ENCODE data around the gene PHTF2. TPM values are rescaled to one million over a fixed set of nuclear protein-coding genes. Genes with fewer than 3 reads are reported as not detected.
A peak's percentile ranks its signal among the peaks of the same experiment; 100 is the strongest.

The PHTF2 gene
- total and polyA plus RNA-seq, 2 of the 4 experiments (the other 2 are of a cell fraction), result 28.3 to 69.9 TPM

- H3K27ac ChIP-seq (ENCODE audit: insufficient read depth, low read length), result no peak overlapping the region; the same call in 1 of the 2 replicates
- no TSS peak for BruUV-seq (replicated peaks)
These were observed 115.5 kb downstream of the PHTF2 start for GRCh38 chr7:77913977-77914607.

More at GRCh38 chr7:77913977-77914607, 115.5 kb downstream of the PHTF2 start:
- Histone ChIP-seq H2BK120ac (ENCODE audit: low read depth, low read length) (no peak overlapping the region), H3K4ac (ENCODE audit: low read depth, low read length) (no peak overlapping the region), H3K4me2 (ENCODE audit: low read depth, low read length) (peak overlapping the region; percentile 30), H3K4me1 (ENCODE audit: control insufficient read depth, insufficient read depth, low read length) (peaks cover 2% of the 10 kb centered on the region; the same call in 1 of the 2 replicates), H3K4me3 (ENCODE audit: insufficient read depth, low read depth, low read length) (no peak overlapping the region), H3K23ac (ENCODE audit: low read depth, low read length) (no peak overlapping the region), H2BK15ac (ENCODE audit: low read depth, low read length) (no peak overlapping the region), H2AFZ (replicated peaks; ENCODE audit: low read length, poor library complexity) (no peak overlapping the region), H3K79me1 (ENCODE audit: low read depth in 1 of 2, low read length in 2 of 2) (peaks cover 0 to 3% of the 10 kb centered on the region in 2 experiments; a peak in 2 of 4 replicates), H3K36me3 (ENCODE audit: control insufficient read depth, insufficient read depth, low read length) (no peaks in the 10 kb centered on the region), H3K9ac (ENCODE audit: low read depth, low read length) (no peak overlapping the region), H4K91ac (ENCODE audit: insufficient read depth, low read depth, low read length) (no peak overlapping the region), H2AK5ac (ENCODE audit: low read depth, low read length) (no peak overlapping the region), H2BK5ac (ENCODE audit: low read depth, low read length, poor library complexity, severe bottlenecking) (peak overlapping the region; percentile 60), H4K8ac (ENCODE audit: low read depth in 2 of 2, low read length in 2 of 2) (no peak overlapping the region), H3K18ac (ENCODE audit: low read depth, low read length) (no peak overlapping the region), H3K27me3 (ENCODE audit: control insufficient read depth, insufficient read depth, low read length) (no peaks in the 10 kb centered on the region), H2BK20ac (ENCODE audit: low read depth, low read length) (no peak overlapping the region), H3K9me3 (ENCODE audit: control insufficient read depth, insufficient read depth, low read length) (no peaks in the 10 kb centered on the region), H4K20me1 (ENCODE audit: insufficient read depth, low read length) (no peaks in the 10 kb centered on the region), H3K56ac (ENCODE audit: extremely low read depth, insufficient read depth, low read length) (no peak overlapping the region), H2AK9ac (replicated peaks; ENCODE audit: low read depth, low read length, poor library complexity) (no peak overlapping the region), H4K5ac (ENCODE audit: low read depth, low read length) (no peak overlapping the region), H3K9me1 (ENCODE audit: insufficient read depth, low read length) (0 out of 2 replicates have a peak, but pooled peaks cover 2% of the 10 kb centered on the region), H3K14ac (replicated peaks; ENCODE audit: low read depth, low read length) (0 out of 2 replicates have a peak overlapping the region, but pooled peaks have one; percentile 33)
- dilution Hi-C loops (cut with HindIII; ENCODE audit: low sequenced_read_pairs, unreplicated experiment), result no loop called here
- TF ChIP-seq USF2 (IDR thresholded peaks at IDR 0.05; ENCODE audit: low read depth, low read length) (peak; percentile 35; the same call in 1 of the 2 replicates), SMC3 (IDR thresholded peaks at IDR 0.05; ENCODE audit: low read depth, low read length) (no peak)
- 60% methylated on average over 1 of the region's 4 CpGs; no CpG with 5 or more reads in 1 of the 2 experiments for WGBS, 2 experiments (ENCODE audit: extremely low coverage in 2 of 2, insufficient read length in 1 of 2)
- intact Hi-C loops (cut with micrococcal nuclease), result no loop called here
- ATAC-seq (ENCODE audit: low read depth) (peak; percentile 64), DNase-seq (peak; percentile 66)
- in situ Hi-C loops (cut with MboI; ENCODE audit: low sequenced_read_pairs), result no loop called here
- CTCF ChIA-PET, result interaction anchor here (1.5 kb wide), 1 partner anchor 10 kb away, joined by 3 read pairs; no protein-coding TSS in a partner anchor
- POLR2A ChIA-PET (ENCODE audit: unreplicated experiment), result no interaction called here

Data from IMR-90 (cell line).